NCI-H2227 (cell line): Measurements from ENCODE around the gene DYRK1A.
"Not testable (repeated sequence)": the region's sequence is repeated elsewhere in the genome, so short reads cannot be mapped to it uniquely, and the experiment has no call there.

Source experiments
- DNase-seq: peaks from one replicate; lab custom pipeline; 2025; ENCODE audit not compliant: unreplicated experiment; lab: John Stamatoyannopoulos, UW

The DYRK1A gene

DNA sequence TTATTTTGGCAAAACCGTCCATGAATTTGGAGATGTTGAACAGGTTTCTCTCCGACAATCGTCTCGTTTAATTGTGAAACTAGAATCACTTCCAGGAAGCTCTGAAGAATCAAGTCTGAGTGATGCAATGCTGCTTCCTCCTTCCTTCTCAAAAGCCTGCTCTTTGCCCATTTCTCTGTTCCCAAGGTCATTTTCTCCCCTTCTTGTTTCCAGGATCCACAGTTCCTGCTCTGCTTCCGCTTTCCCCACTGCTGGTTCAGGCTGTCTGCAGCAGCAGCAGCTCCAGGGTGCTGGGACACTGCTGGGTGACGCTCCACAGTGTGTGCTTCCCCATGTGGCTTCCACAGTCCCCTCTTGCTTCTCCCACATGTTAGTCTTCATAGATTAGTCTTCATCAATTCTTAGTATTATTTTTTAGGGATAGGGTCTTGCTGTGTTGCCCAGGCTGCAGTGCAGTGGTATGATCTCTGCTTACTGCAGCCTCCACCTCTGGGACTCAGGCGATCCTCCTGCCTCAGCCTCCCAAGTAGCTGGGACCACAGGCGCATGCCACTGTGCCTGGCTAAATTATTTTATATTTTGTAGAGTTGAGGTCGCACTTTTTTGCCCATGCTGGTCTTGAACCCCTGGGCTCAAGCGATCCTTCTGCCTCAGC is 156.2 kb downstream of the DYRK1A start:
- DNase-seq: no peak

DNA sequence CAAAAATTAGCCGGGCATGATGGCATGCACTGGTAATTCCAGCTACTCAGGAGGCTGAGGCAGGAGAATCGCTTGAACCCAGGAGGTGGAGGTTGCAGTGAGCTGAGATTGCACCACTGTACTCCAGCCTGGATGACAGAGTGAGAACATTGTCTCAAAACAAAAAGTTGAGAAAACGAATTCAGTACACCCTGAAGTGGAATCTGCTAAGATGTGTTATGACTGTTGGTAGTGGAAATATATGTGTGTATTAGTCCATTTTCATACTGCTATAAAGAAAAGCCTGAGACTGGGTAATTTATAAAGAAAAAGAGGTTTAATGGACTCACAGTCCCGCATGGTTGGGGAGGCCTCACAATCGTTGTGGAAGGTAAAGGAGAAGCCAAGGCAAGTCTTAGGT is 158.4 kb downstream of the DYRK1A start:
- not testable (repeated sequence) for DNase-seq

DNA sequence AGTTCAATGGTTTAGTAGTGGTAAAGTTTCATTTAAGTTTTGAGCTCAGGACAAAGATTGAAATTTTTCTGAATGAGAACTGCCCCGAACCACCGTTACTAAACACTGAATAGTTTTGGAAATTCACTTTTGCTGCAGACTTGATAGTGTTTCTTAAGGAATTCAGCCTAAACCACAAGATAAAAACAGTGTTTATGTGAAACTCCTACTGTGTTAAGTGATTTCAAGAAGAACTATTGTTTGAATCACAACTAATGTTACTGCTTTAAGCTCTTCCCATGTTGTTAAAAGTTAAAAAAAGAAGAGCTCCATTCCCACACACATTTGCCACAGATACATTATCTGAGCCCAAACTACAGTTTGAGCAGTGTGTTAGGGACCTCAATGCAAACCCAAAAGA is 159.2 kb downstream of the DYRK1A start:
- no peak for DNase-seq

DNA sequence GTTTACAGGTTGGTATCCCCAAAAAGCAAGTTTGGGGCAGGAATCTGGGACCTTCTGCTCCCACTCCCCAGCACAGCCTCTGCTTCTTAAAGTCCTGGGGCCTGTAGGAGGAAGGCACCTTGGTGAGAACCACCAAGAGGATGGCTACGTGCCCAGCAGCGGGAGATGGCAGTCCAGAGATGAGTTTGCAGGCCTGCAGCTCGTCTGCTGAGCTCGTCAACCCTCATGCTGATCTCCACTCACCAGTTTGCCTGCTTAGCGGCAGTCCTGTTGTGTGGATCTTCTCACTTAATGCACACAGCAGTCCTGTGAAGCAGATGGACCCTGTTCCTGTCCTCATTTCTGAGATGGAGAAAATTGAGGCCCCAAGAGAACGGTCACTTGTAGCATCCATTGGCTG is 160.5 kb downstream of the DYRK1A start:
- DNase-seq: no peak

DNA sequence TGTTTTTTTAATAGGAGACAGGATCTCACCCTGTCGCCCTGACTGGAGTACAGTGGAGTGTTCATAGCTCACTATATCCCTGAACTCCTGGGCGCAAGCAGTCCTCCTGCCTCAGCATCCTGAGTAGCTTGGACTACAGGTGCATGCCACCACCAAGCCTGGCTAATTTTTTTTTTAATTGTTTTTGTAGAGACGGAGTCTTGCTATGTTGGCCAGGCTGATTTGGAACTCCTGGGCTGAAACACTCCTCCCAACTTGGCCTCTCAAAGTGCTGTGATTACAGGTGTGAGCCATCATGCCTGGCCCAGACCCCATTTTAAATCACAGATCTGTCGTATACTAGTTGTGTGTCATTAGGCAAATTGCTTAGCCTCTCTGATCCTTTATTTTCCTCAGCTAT is 161.1 kb downstream of the DYRK1A start:
- DNase-seq: no peak

DNA sequence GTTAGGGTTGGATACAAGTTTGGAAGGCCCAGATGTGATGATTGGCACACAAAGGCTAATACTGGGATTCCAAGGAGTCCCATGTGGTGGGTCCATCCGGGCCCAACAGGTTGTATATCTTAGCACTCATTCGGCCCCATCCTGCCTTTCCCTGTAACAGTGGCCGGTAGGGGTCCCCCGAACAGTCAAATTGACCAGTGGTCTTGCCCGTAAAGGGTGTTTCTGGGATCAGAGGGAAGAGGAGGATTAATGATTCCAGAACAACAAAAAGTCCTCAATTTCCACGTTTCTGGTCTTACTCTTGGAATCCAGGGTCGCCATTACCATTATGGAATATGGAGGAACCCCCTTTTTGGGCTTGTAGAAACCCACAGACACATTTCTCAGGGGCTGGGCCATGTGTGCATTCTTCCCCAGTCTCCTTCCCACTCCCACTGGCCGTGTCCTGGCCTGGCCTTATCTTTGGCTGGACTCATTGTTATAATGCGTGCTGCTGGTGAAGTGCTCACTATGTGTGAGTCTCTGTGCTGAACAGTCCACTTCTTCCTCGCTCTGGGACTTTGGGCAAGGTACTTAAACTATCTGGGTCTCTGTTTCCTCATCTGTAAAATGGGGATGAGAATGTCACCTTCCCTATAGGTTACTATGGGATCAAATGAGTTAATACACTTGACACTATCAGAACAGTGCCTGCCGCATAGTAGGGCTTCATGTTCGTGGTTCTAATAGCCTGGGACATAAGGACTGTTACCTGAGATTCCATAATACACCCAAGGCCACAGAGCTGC is 161.8 kb downstream of the DYRK1A start:
- no peak for DNase-seq

DNA sequence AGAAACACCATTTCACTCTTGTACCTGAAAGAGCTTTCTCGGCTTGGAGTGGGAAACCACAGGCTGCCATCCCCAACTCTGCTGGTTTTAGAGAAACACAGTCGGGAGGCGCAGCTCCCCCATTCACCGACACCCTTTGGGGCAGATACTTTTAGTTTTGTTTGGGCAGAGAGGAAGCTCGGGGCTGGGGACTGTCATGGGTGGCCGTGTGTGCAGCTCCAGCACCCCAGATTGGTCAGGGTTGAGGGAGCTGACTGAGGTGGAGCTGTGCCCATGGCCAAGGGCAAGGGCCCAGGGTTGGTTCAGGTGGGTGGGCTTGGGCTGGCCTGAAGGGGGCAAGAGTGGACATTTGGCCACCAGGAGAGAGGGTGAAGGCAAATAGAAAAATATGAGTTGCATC is 163.1 kb downstream of the DYRK1A start:
- DNase-seq: no peak

DNA sequence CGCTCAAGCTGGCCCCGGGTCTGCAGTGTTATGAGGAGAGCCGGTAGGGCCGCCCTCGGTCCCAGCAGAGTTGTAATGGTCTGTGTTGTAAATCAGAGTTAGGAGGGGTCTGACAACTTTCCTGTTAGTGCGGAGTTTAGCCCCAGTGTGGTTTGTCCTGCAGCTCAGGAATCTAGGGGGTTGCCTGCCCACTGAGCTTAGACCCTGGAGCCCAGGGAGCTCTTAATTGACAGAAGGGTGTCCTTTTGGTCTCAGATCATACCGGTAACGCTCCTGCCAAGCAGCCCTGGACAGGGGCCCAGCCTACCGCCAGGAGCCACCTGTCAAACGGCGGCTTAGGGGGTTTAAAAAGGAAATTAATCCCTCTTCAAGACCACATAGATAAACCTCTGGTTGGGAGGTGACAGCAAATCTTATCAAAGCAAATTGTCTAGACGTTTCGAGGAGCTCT is 164.4 kb downstream of the DYRK1A start:
- DNase-seq: no peak

DNA sequence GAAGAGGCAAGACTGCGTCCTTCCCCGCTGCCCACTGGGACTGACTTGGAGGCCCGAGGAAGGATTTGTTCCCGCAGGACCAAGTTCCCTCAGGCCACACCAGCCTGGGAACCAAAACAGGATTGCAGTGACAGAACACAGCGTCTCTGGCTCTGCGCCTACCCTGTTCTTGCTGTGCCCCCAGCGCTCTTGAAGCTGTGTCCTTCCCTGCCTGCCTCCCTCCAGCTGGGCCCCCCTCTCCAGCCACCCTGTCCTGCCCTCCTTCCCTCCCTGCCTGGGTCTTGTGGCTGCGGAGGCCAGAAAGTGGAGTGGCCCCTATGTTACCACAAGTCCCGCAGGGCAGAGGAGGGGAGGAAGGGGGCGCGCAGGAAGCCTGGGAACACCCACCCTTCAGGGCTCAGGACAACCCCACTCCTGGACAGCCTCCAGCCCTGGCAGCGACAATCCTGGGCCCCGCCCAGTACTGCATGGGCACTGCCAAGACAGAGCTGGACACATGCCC is 164.9 kb downstream of the DYRK1A start:
- no peak for DNase-seq

DNA sequence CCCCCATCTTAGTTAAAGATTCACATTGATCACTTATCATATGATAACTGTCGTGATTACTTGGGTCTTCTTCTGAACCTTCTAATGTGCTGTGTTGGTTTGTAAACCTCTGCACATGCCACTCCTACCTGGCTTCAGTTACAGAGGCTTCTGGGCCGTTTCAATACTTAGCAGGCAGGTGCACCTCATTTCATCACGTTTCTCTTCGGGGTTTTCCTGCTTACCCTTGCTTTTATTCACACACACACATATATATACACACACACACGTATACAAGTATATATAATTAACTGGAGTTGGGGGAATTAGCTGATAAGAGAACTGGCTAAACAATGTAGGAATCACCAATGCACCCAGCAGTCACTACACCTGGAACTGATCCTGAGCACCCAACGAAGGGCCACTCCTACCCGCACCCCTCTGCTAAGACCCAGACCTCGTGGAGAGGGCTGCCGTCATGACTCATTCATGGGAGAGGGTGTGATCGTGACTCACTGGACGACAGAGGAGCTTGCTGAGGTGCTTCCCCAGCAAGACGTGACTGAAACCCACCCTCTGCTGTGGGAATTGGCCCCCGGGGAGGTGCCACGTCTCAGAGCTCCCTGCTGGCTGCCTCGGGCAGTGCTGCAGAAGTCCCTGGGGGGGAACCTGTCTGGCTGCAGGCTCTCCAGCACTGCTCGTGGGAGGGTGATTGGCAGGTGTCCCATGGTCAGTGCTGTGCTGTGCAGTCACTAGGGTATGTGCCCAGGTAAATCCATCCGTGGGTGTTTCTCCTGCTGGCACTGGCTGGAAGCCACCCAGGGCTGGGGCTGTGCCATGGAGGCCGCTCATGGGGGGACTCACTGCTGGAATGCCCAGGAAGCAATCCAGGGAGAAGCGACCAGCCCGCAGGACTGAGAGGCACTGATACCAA is 166.6 kb downstream of the DYRK1A start:
- no peak for DNase-seq

DNA sequence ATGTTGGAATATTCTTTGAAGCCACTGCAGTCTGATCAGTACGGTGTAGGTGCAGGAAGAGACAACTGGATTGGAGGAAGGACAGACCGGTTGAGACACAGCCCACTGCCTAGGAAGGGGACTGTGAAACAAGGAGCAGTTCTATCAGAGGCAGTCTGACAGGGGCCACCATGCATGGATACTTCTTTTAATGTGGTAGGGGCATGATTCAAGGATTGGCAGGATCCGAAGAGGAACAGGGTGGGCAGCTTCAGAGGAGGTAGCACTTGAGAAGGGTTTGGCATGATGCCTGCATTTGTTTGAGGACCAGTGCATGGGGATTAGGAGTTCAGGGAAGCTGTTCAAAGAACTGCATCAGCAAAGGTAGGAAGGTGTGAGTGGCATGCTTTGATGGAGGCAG is 167.9 kb downstream of the DYRK1A start:
- no peak for DNase-seq

DNA sequence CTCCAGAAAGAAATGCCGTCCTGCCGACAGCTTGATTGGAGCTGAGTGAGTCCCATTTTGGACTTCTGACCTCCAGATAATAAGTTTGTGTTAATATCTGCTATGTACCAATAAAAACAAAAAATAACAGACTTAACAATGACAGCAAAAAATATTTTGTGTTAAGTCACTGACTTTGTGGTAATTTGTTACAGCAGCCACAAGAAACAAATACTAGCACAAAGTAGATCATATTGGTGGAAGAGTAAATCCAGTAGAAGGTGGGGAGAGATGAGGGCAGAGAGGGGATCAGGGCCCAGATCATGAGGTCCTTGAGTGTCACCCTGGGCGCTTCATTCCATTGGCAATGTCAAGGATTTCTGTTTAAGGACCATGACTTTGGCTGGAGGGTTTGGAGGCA is 168.6 kb downstream of the DYRK1A start:
- no peak for DNase-seq

DNA sequence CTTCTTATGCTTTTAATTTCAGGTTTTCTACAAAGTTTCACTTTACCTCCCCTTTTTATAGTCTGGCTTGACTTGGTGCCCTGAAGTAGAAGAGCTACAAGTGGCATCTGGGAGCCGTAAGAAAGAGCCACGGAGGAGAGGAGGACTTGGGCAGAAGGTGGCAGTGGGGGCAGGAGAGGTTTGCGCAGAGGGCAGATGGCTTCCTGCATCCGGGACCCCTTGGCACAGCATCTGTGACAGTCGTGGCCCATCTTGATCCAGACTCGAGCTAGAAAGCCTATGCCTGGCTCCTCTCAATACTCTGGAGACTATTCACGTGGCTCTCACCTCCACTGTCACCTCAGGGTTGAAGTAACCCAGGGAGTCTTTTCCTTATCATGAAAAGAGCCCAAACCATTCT is 169.1 kb downstream of the DYRK1A start:
- no peak for DNase-seq

DNA sequence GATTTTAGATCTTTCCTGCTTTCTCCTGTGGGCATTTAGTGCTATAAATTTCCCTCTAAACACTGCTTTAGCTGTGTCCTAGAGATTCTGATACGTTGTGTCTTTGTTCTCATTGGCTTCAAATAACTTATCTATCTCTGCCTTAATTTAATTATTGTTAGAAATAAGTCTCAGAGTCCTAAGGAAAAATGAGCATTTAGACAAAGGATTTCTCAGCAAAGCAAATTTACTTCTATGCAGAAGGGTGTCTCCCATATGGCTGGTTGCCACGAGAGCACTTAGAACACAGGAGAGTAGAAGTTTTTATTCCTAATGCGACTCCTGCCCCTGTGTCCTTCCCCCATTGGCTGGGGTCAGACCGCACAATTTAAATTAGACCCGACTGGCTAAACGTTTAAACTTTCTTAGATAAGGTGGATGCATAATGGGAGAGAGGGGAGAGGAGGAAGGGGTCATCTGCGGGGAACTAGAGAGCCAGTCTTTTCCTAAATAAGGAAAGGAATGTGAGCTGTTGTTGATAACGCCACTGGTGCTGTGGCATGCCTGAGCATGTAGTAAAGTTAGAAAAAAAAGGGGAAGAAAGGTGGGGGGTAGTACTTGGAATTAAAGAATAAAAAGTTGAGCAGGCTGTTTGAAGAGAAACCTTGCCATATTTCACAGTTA is 170.2 kb downstream of the DYRK1A start:
- DNase-seq: no peak

DNA sequence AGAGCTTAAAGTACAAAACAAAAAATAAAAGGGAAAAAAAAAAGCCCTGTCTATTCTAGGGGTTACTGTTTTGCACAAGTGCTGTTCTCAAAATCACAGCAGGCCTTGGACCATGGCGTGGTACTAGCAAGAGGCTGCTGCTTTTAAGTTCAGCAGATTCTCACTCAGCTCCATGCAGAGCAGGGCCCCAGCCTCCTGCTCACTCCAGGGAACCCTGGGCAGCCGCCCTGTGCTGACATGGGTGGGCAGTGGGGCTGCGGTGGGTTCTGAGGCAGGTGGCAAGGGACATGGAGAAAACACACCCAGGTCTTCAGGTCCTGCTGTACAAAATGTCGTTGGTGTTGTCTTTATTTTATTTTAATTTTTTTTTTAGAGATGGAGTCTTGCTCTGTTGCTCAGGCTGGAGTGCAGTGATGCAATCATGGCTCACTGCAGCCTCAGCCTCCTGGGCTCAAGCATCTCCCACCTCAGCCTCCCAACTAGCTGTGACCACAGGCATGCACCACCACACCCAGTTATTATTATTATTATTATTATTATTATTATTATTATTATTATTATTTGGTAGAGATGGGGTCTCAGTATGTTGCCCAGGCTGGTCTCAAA is 170.9 kb downstream of the DYRK1A start:
- no peak for DNase-seq

DNA sequence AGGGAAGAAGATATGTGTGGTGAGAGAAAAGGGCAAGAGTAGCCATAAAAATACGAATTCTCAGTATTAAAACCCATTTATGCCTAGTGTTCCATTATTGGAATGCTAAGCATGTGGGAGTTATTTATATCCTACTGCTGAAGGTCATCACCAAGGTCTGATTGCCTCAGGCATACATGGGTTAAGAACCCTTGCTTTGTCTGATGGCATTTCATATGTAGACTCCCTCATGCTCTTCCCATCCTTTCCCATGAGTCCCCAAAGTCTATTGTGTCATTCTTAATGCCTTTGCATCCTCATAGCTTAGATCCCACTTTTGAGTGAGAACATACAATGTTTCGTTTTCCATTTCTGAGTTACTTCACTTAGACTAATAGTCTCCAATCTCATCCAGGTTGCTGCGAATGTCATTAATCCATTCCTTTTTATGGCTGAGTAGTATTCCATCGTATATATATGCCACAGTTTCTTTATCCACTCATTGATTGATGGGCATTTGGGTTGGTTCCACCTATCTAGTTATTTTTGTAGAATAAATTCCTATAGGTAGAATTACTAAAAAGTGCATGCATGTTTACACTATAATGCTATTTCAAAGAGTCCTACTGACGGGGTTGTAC is 172.5 kb downstream of the DYRK1A start:
- DNase-seq: no peak

DNA sequence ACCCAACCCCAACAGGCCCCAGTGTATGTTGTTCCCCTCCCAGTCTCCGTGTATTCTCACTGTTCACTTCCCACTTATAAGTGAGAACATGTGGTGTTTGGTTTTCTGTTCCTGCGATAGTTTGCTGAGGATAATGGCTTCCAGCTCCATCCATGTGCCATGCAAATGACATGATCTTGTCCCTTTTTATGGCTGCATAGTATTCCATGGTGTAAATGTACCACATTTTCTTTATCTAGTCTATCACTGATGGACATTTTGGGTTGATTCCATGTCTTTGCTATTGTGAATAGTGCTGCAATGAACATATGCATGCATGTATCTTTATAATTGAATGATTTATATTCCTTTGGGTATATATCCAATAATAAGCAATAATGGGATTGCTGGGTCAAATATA is 174.6 kb downstream of the DYRK1A start:
- DNase-seq: not testable (repeated sequence)

DNA sequence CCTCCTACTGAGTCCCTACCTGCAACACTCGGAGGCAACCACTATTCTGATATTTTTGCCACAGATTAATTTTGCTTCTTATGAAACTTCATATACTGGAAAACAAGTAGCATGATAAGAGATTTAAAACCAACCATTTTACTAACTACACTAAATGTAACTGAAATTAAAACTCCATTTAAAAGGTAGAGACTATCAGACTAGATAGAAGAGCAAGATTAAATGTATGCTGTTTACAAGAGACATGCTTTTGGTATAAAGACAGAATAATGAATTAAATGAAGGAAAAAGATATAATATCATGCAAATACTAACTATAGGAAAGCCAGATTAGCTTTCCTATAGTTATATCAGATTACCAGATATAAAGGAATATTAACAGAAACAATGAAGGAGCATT is 175.9 kb downstream of the DYRK1A start:
- DNase-seq: no peak

DNA sequence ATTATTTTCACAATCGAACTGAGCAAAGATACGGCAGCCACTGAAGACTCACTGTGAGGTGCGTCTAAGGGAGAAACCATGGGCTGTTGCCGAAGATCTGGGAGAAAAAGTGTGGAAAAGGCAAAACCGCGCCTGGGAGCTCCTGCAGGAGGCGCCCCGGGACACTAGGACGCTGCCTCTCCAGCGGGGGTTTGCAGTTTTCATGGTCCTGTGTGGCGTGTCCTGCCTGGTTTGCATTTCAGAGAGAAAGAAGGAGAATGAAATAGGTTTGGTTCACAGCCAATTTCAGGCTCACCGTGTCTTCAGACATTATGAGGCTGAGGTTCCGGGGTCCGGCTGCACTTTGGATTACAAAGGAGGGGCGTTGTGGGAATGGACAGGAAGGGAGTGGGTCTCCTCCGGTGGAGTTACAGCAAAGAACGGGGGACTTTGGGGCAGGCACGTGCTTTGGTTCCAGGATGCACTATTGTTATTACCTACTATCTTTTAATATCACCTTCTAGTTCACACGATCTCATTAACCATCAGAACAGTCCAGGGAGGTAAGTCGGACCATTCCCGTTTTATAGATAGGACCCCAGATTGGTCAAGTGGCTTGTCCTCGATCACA is 179.8 kb downstream of the DYRK1A start:
- DNase-seq: no peak
